Heart left ventricle (tissue), 13 donors: ENCODE measurements around the gene FHIP1A.

Source experiments
- CTCF ChIP-seq, 12 donors: fragments of 200-600 bp; sonication (generic) in 4 of 12; IDR thresholded peaks; one replicate each; pipeline versions ENCODE4 v1.5.0 to v1.8.0; 2018 to 2022; ENCODE audit warnings: antibody characterized with exemption in 12 of 12, mild to moderate bottlenecking in 5 of 12
- POLR2A ChIP-seq, 2 donors: fragments of 450-650 bp; IDR thresholded peaks; one replicate each; pipeline ENCODE4 v1.6.1; 2017; ENCODE audit warnings: antibody characterized with exemption in 2 of 2, mild to moderate bottlenecking in 2 of 2, moderate library complexity in 2 of 2
- donor health status: ischemic (EF 13 %, LVEDD 7.1; RV severe dilation, severe dysfunction).
- donor health status: DM: no; HTN: yes; CAD: no.
- donor health status: DM: no; HTN: no; CAD: no.
- donor health status: ischemic (EF 25% LVEDD 6.9; RV normal size, moderate dysfunction).
- donor health status: ischemic (EF 25% LVEDD 5.7; RV mildly dilated, moderate dysfunction).
- donor health status: ischemic (EF 35%, LVEDD 5.7; RV mildly dilated, moderate dysfunction).
- donor health status: nonischemic (EF 11% LVEDD 7.7; RV severe dilation, severe dysfunction).
- donor health status: DM: yes; HTN: yes; CAD: no.
- donor health status: PGD.
- donor health status: ischemic (EF 29% LVEDD 5.4; RV normal size, mild dysfunction).
- donor health status: nonischemic (EF 23%, LVEDD 6.1; RV moderate dilation, normal function).

DNA sequence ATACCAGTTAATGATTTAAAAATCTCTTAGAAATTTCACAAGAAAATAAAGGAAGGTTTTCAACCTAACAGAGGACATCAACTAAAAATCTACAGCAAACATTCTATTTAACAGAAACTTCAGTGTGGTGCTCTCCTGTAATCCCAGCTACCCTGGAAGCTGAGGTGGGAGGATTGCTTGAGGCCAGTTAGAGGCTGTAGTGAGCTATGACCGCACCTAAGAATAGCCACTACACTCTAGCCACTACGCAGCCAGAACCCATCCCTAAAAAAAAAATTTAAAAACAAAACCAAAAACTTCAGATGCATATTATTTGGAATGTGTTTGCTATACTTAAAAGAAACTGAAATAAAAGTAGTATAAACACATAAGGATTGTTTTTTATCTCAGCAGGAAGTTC, 7.2 kb upstream of the FHIP1A start:
- no peak for TF ChIP-seq CTCF (IDR thresholded peaks at IDR 0.05)
- no peak for TF ChIP-seq POLR2A (IDR thresholded peaks at IDR 0.05)
